ENCODE results near the gene RAB11A.

Gene RAB11A

DNA sequence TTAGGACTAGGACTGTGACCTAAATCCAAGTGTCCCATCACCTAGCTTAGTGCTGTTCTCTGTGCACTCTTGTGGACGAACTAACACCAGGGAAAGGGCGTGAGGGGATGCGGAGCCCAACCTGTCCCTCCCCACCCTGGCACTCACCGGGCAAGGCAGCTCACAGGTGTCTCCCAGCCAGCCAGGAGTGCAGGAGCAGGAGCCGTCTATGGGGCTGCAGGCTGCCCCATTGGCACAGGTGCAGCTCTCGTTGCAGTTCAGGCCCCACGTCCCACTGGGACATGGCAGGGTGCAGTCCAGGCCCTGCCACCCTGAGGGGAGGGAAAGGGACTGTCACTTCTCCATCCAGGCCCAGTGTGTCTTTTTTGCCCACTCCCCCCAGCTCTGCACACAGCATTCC is 60.3 kb downstream of the RAB11A start:
- H2BK12ac ChIP-seq (ENCODE audit: low read length in 2 of 2) = no peak overlapping the region
- peaks cover 4 to 16% of the 10 kb centered on the region in 2 experiments for H3K27me3 ChIP-seq (ENCODE audit: control insufficient read depth in 1 of 2, insufficient read depth in 1 of 2, low read length in 2 of 2)
- no peak overlapping the region for H3K4ac ChIP-seq (ENCODE audit: low read depth in 1 of 2, low read length in 2 of 2)
- H2BK120ac ChIP-seq (ENCODE audit: low read depth, low read length) = no peak overlapping the region
- H3K9me3 ChIP-seq (ENCODE audit: control insufficient read depth, low read length) = no peaks in the 10 kb centered on the region
- 92% methylated on average over 7 of the region's 7 CpGs for WGBS
- no peak overlapping the region for H3K4me2 ChIP-seq (ENCODE audit: low read length, poor library complexity, severe bottlenecking)
- no peak overlapping the region for H3K18ac ChIP-seq (ENCODE audit: low read depth in 1 of 2, low read length in 2 of 2)
- H4K8ac ChIP-seq (ENCODE audit: low read length) = no peak overlapping the region
- no peak overlapping the region for H2AFZ ChIP-seq (ENCODE audit: low read depth, low read length)
- DNase-seq = no peak
- no peak overlapping the region for H2AK5ac ChIP-seq (ENCODE audit: low read length, severe bottlenecking)
- H3K9ac ChIP-seq (ENCODE audit: low read length) = no peak overlapping the region
- H3K14ac ChIP-seq (ENCODE audit: low read length in 2 of 2) = peak overlapping the region in 1 of 2 experiments; percentile 84
- no peak overlapping the region for H4K91ac ChIP-seq (ENCODE audit: low read length)
- H2BK15ac ChIP-seq (ENCODE audit: low read depth, poor library complexity, severe bottlenecking) = no peak overlapping the region
- H2BK5ac ChIP-seq (ENCODE audit: low read depth, low read length, poor library complexity, severe bottlenecking) = no peak overlapping the region
- H3K4me3 ChIP-seq (ENCODE audit: insufficient read depth in 1 of 2, low read depth in 1 of 2, low read length in 2 of 2) = no peak overlapping the region
- H3K23ac ChIP-seq (ENCODE audit: low read length in 2 of 2) = no peak overlapping the region
- no peaks in the 10 kb centered on the region for H3K79me1 ChIP-seq (replicated peaks; ENCODE audit: low read length, poor library complexity, severe bottlenecking)
- no peaks in the 10 kb centered on the region for H3K4me1 ChIP-seq (ENCODE audit: control insufficient read depth, insufficient read depth, low read depth, low read length)
- H3K36me3 ChIP-seq (ENCODE audit: control insufficient read depth in 1 of 2, insufficient read depth in 2 of 2, low read depth in 1 of 2, low read length in 2 of 2) = no peaks in the 10 kb centered on the region
- no peak overlapping the region for H3K27ac ChIP-seq (ENCODE audit: low read length, poor library complexity, severe bottlenecking)

GRCh38 chr15:65930134-65930533 is 60.8 kb downstream of the RAB11A start:
- Histone ChIP-seq H4K8ac (ENCODE audit: low read length) (no peak overlapping the region), H2BK15ac (ENCODE audit: low read depth, poor library complexity, severe bottlenecking) (no peak overlapping the region)

DNA sequence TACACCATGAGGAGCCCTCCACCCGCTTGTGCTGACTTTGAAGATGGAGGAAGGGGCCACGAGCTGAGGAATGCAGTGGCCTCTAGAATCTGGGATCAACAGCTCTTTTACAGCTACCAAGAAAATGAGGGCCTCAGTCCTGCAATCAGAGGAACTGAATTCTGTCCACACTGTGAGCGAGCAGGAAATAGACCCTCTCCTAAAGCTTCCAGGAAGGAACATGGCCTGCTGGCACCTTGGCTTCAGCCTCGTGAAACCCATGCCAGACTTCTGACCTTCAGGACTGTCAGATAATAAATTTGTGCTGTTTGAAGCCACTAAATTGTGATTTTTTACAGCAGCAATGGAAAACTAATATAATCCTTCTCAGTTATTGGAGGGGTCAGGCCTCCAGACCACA is 61.9 kb downstream of the RAB11A start:
- no peak overlapping the region for H2AFZ ChIP-seq (ENCODE audit: low read depth, low read length)
- WGBS = 85% methylated on average over 3 of the region's 4 CpGs
- no peak overlapping the region for H3K4ac ChIP-seq (ENCODE audit: low read depth in 1 of 2, low read length in 2 of 2)
- no peak overlapping the region for H3K4me2 ChIP-seq (ENCODE audit: low read length, poor library complexity, severe bottlenecking)
- no peak overlapping the region for H2BK12ac ChIP-seq (ENCODE audit: low read length in 2 of 2)
- H3K27me3 ChIP-seq (ENCODE audit: control insufficient read depth in 1 of 2, insufficient read depth in 1 of 2, low read length in 2 of 2) = peaks cover 4 to 16% of the 10 kb centered on the region in 2 experiments
- no peaks in the 10 kb centered on the region for H3K36me3 ChIP-seq (ENCODE audit: control insufficient read depth in 1 of 2, insufficient read depth in 2 of 2, low read depth in 1 of 2, low read length in 2 of 2)
- no peak overlapping the region for H2BK5ac ChIP-seq (ENCODE audit: low read depth, low read length, poor library complexity, severe bottlenecking)
- H3K23ac ChIP-seq (ENCODE audit: low read length in 2 of 2) = no peak overlapping the region
- H3K4me1 ChIP-seq (ENCODE audit: control insufficient read depth, insufficient read depth, low read depth, low read length) = no peaks in the 10 kb centered on the region
- H4K8ac ChIP-seq (ENCODE audit: low read length) = no peak overlapping the region
- no peak overlapping the region for H3K18ac ChIP-seq (ENCODE audit: low read depth in 1 of 2, low read length in 2 of 2)
- no peaks in the 10 kb centered on the region for H3K9me3 ChIP-seq (ENCODE audit: control insufficient read depth, low read length)
- H3K9ac ChIP-seq (ENCODE audit: low read length) = no peak overlapping the region
- no peak overlapping the region for H4K91ac ChIP-seq (ENCODE audit: low read length)
- no peak overlapping the region for H3K14ac ChIP-seq (ENCODE audit: low read length in 2 of 2)
- no peak overlapping the region for H2BK15ac ChIP-seq (ENCODE audit: low read depth, poor library complexity, severe bottlenecking)
- no peak overlapping the region for H2BK120ac ChIP-seq (ENCODE audit: low read depth, low read length)
- no peak overlapping the region for H3K27ac ChIP-seq (ENCODE audit: low read length, poor library complexity, severe bottlenecking)
- no peak overlapping the region for H2AK5ac ChIP-seq (ENCODE audit: low read length, severe bottlenecking)
- no peak overlapping the region for H3K4me3 ChIP-seq (ENCODE audit: insufficient read depth in 1 of 2, low read depth in 1 of 2, low read length in 2 of 2)
- no peak for DNase-seq
- H3K79me1 ChIP-seq (replicated peaks; ENCODE audit: low read length, poor library complexity, severe bottlenecking) = no peaks in the 10 kb centered on the region

More at GRCh38 chr15:65930134-65930533, 60.8 kb downstream of the RAB11A start:
- Histone ChIP-seq H3K27ac (ENCODE audit: low read length, poor library complexity, severe bottlenecking) (no peak overlapping the region), H3K9ac (ENCODE audit: low read length) (no peak overlapping the region), H3K4me1 (ENCODE audit: control insufficient read depth, insufficient read depth, low read depth, low read length) (no peaks in the 10 kb centered on the region), H3K14ac (ENCODE audit: low read length in 2 of 2) (no peak overlapping the region), H3K79me1 (replicated peaks; ENCODE audit: low read length, poor library complexity, severe bottlenecking) (no peaks in the 10 kb centered on the region), H2AFZ (ENCODE audit: low read depth, low read length) (no peak overlapping the region), H4K91ac (ENCODE audit: low read length) (no peak overlapping the region), H3K18ac (ENCODE audit: low read depth in 1 of 2, low read length in 2 of 2) (no peak overlapping the region), H3K4ac (ENCODE audit: low read depth in 1 of 2, low read length in 2 of 2) (no peak overlapping the region), H2AK5ac (ENCODE audit: low read length, severe bottlenecking) (no peak overlapping the region), H3K36me3 (ENCODE audit: control insufficient read depth in 1 of 2, insufficient read depth in 2 of 2, low read depth in 1 of 2, low read length in 2 of 2) (no peaks in the 10 kb centered on the region), H3K9me3 (ENCODE audit: control insufficient read depth, low read length) (no peaks in the 10 kb centered on the region), H2BK120ac (ENCODE audit: low read depth, low read length) (no peak overlapping the region), H3K27me3 (ENCODE audit: control insufficient read depth in 1 of 2, insufficient read depth in 1 of 2, low read length in 2 of 2) (peaks cover 4 to 16% of the 10 kb centered on the region in 2 experiments), H3K4me3 (ENCODE audit: insufficient read depth in 1 of 2, low read depth in 1 of 2, low read length in 2 of 2) (no peak overlapping the region), H3K23ac (ENCODE audit: low read length in 2 of 2) (no peak overlapping the region), H2BK12ac (ENCODE audit: low read length in 2 of 2) (no peak overlapping the region), H2BK5ac (ENCODE audit: low read depth, low read length, poor library complexity, severe bottlenecking) (no peak overlapping the region), H3K4me2 (ENCODE audit: low read length, poor library complexity, severe bottlenecking) (no peak overlapping the region)
- WGBS = 80% methylated on average over 6 of the region's 6 CpGs
- no peak for DNase-seq

DNA sequence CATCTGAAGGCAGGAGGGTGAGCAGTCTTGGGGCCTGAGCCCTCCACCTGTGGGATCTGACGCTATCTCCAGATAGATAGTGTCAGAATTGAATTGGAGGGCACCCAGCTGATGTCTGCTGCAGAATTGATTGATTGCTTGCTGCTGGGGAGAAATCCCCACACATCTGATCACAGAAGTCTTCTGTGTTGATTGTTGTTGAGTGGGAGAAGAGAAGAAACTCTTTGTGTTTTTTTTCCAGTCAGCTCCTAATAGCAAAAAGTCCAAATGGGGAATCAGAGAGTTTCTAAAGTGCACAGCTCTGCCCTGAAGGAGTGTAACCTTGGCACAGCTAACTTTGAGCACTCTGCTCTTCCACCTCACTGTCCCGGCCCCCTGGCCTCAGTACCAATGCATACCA is 66.1 kb downstream of the RAB11A start:
- 70% methylated on average over 2 of the region's 2 CpGs for WGBS

More for the DNA sequence above, 66.1 kb downstream of the RAB11A start:
- Histone ChIP-seq H2BK12ac (ENCODE audit: low read length in 2 of 2) (no peak overlapping the region), H3K18ac (ENCODE audit: low read depth in 1 of 2, low read length in 2 of 2) (no peak overlapping the region), H3K4me3 (ENCODE audit: insufficient read depth in 1 of 2, low read depth in 1 of 2, low read length in 2 of 2) (no peak overlapping the region), H2BK5ac (ENCODE audit: low read depth, low read length, poor library complexity, severe bottlenecking) (no peak overlapping the region), H3K23ac (ENCODE audit: low read length in 2 of 2) (no peak overlapping the region), H2BK120ac (ENCODE audit: low read depth, low read length) (no peak overlapping the region), H3K4ac (ENCODE audit: low read depth in 1 of 2, low read length in 2 of 2) (no peak overlapping the region), H4K8ac (ENCODE audit: low read length) (no peak overlapping the region), H3K79me1 (replicated peaks; ENCODE audit: low read length, poor library complexity, severe bottlenecking) (no peaks in the 10 kb centered on the region), H3K27me3 (ENCODE audit: control insufficient read depth in 1 of 2, insufficient read depth in 1 of 2, low read length in 2 of 2) (peaks cover 7 to 16% of the 10 kb centered on the region in 2 experiments), H3K4me1 (ENCODE audit: control insufficient read depth, insufficient read depth, low read depth, low read length) (peaks cover 2% of the 10 kb centered on the region), H3K14ac (ENCODE audit: low read length in 2 of 2) (no peak overlapping the region), H3K27ac (ENCODE audit: low read length, poor library complexity, severe bottlenecking) (no peak overlapping the region), H3K9ac (ENCODE audit: low read length) (no peak overlapping the region), H2AK5ac (ENCODE audit: low read length, severe bottlenecking) (no peak overlapping the region), H3K36me3 (ENCODE audit: control insufficient read depth in 1 of 2, insufficient read depth in 2 of 2, low read depth in 1 of 2, low read length in 2 of 2) (no peaks in the 10 kb centered on the region), H3K9me3 (ENCODE audit: control insufficient read depth, low read length) (no peaks in the 10 kb centered on the region), H2BK15ac (ENCODE audit: low read depth, poor library complexity, severe bottlenecking) (no peak overlapping the region), H3K4me2 (ENCODE audit: low read length, poor library complexity, severe bottlenecking) (no peak overlapping the region), H2AFZ (ENCODE audit: low read depth, low read length) (no peak overlapping the region), H4K91ac (ENCODE audit: low read length) (no peak overlapping the region)
- DNase-seq = no peak

Data from mesenchymal stem cell (in vitro differentiated cells and primary cell).